Effector CD8-positive, alpha-beta T cell (primary cell): ENCODE data around the gene SSBP2.
A peak's percentile ranks its signal among the peaks of the same experiment; 100 is the strongest.

Experiments
- DNase-seq: peaks from one replicate; lab custom pipeline; 2025; lab: John Stamatoyannopoulos, UW

Gene SSBP2

GRCh38 chr5:81767097-81767496 is 16.2 kb upstream of the SSBP2 start:
- DNase-seq = no peak

- no peak for DNase-seq
Observed at GRCh38 chr5:81766611-81767010, 15.7 kb upstream of the SSBP2 start.

- DNase-seq = no peak
Observed at GRCh38 chr5:81763294-81763928, 12.5 kb upstream of the SSBP2 start.

DNA sequence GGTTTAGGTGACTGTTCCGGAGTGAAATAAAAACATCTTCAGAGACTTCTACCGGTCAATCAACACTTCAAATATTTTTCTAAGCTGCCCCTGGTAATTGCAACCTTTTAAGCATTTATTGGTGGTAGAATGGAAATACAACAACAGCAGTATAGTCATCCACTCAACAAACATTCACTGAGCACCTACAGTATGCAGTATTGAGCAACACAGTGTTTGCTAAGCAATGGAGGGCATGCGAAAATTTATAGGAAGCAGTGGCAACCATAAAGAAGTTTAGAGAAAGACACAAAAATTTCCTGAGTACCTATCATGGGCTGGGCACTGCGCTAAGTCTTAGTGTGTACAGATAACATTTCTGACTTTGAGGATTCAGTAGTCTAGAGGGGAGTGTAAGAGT is 12.0 kb upstream of the SSBP2 start:
- no peak for DNase-seq

DNA sequence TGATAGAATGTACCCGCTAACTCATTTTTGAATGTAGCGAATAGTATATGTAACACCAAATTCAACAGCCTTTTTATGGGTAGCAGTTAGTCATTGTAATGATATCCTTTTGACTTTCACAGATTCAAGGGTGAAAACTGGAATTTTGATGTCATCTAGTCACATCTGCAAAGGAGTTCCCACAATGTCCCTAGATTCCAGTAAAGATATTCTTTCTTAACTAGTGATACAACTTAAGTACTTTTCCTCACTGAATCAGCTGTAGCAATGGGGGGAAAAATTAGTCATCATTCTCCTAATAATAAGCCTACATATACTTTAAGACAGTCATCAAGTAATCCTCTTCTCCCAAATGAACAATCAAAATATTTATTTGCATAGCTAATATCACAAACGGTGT is 11.5 kb upstream of the SSBP2 start:
- DNase-seq = no peak

GRCh38 chr5:81761970-81762369 is 11.1 kb upstream of the SSBP2 start:
- no peak for DNase-seq

DNA sequence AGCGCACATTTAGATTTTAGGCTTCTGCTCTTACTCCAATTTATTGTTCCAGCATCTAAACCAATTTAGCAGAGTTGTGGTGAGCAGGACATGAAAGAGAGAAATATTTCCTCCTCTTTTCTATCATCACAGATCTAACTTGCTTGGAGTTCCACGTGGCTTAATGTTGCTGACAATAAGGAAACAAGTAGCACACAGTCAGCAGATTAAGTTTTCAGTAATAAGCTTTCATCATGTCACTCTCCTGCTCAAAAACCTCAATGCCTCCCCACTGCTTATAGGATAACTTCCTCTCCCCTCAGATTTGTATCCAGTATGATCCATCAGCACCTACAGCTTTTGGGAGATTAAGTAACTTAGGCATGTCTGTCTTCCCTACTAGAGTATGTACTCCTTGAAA is 10.4 kb upstream of the SSBP2 start:
- DNase-seq = no peak

- no peak for DNase-seq
Observed at GRCh38 chr5:81760521-81760920, 9.6 kb upstream of the SSBP2 start.

- DNase-seq = no peak
Observed at GRCh38 chr5:81759632-81760005, 8.7 kb upstream of the SSBP2 start.

DNA sequence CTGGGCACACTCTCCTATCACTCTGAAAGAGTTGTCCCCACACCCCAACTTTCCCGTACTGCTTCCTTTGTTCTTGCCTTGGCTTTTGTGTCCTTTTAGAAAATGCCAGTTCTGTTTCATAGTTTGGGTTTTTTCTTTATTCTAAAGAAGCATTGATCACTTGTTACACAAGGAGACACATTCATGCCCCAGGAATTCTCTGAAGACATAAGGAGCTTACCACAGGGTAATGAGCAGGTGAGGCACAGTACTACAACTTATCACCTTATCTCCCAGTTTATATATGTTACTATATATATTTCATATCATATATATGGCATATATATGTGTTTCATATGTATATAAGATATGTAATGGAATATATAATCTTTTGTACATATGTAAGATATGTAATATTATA is 6.5 kb upstream of the SSBP2 start:
- no peak for DNase-seq

DNA sequence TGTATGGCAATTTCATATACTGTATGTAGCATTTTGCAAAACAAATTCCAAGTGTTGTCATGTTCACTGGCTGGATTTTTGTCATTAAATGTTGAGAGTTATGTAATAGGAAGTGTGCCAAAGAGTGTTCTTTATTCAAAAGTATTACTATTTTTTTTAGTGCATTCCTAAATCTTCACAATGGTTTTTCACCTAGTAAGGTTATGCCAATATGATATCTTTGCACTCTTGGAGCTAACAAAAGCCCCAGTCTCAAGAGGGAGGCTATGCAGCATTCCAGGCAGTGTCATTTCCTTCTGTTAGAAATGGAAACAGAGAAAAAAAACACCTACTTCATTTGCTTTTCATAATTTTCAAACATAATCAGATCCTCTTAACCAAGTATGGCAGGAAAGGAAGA is 5.1 kb upstream of the SSBP2 start:
- DNase-seq = no peak

DNA sequence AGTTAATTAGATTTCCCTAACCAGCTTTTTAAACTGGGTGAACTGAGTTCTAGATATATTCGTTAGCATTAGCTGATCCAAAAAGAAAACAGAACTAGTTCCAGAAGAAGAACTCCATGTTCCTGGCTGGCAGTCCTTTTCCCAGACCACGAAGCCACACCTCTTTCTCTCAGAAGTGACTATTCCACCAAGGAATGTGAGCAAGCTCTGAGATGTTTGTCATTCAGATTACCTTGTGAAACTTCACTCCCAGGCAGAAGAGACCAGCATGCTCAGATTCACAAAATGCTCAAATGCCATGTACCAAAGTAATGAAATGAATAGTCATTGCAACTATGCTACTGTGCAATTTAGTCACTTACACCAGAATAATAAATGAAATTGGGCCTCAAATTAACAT is 4.4 kb upstream of the SSBP2 start:
- DNase-seq = no peak

- no peak for DNase-seq
Observed at GRCh38 chr5:81754621-81755020, 3.7 kb upstream of the SSBP2 start.

GRCh38 chr5:81753429-81753828 is 2.5 kb upstream of the SSBP2 start:
- DNase-seq = no peak

DNA sequence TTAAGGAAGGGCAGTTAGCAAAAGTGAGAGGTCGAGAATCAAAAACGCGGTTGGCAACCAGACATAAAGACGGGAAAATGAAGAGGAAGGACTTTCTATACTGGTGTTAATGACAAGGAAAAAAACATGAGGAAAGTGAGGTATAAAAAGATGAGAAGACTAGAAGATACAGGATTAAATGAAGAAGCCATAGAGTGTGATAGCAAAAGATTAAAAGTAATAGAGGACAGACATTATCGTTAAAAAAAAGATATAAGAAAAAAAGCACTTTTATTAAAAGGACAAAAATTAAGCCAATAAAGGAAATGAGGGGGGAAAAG is 1.7 kb upstream of the SSBP2 start:
- DNase-seq = no peak

GRCh38 chr5:81751836-81752643 is 1.1 kb upstream of the SSBP2 start:
- DNase-seq = peak; percentile 17

GRCh38 chr5:81750308-81751008 is 439 bp downstream of the SSBP2 start:
- peak; percentile 19 for DNase-seq

DNA sequence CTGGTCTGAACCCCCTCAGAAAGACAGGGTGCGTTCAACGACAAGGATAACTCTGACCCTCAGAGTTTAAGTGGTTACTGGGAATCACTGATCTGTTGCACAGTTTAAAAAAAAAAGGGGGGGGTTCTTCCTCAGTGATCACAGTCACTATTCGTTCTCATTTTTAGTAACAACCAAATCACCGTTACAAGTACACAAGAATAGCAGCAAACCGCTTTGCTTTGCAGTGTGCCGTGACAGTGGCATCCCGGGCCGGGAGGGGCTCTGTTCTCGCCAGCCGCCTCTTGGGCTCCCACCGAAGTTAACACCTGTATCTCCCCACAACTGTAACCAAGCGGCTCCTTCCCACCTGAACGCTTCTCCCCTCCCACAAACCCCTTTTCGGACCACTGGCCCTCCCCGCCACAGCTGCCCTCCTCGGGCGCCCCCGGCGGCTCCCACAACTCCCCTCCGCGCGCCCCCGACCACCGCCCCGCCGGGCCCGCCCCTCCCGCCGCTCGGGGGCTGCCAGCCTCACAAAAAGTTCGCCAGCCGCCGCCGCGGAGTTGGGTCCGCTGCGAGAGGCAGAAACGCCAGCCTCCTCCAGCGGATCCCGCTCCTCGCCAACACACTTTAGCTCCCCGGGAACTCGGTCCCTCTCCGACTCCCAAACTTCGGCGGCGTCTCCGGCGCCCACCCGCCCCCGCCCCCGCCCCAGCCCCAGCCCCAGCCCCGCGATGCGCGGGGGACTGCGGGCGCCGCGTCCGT is 1.2 kb downstream of the SSBP2 start:
- peak; percentile 27 for DNase-seq

DNA sequence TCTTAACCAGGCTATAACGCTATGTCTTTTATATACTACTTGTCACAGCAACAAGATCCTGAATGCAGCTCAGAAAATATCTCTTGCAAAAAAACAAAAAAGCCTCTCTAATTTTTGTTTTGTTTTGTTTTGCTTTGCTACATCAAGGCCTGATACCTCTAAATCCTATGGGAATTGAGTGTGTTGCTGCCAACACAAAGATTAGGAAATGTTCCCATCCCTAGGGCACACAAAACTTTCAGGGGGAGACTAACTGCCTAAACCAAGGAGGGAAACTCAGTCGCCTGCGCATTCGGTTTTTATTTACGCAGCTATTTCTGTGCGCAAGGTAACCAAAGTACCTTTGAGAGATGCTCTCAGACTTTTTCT is 1.7 kb downstream of the SSBP2 start:
- no peak for DNase-seq

GRCh38 chr5:81748556-81748955 is 2.3 kb downstream of the SSBP2 start:
- no peak for DNase-seq

DNA sequence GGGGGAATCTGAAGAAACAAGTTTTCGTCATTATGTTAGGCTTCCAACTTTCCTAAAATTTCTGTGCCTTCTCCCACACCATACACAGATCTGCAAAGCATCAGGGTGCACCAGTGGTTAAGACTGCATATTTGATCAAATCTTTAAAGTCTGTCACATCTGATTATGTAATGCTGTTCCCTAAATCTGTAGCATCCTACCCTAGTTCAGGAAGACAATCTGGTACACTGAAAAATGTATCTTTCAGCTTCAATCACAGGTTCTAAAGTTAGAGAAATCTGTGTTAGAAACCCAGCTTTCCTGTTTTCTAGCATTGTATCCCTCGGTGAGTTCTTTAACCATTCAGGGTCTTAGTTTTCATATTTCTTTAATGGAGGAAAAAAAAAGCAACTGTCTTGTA is 3.9 kb downstream of the SSBP2 start:
- no peak for DNase-seq

DNA sequence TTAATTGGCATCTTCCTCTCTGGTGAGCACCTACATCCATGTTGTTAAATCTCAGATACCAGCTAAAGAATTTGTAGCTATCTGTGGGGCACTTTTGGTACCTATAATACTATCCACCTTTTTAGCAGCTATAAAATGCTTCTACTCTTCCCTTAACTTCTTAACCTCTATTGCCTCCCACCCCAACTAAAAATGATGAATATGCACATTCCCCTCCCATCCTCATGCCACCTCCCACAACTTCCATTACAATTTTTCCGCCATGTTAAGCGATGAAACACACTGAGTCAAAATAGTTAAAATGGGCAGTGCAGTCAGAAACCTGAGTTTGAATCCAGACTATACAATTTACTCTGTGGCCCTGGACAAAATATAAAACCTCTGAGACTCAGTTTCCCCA is 10.1 kb downstream of the SSBP2 start:
- no peak for DNase-seq

DNA sequence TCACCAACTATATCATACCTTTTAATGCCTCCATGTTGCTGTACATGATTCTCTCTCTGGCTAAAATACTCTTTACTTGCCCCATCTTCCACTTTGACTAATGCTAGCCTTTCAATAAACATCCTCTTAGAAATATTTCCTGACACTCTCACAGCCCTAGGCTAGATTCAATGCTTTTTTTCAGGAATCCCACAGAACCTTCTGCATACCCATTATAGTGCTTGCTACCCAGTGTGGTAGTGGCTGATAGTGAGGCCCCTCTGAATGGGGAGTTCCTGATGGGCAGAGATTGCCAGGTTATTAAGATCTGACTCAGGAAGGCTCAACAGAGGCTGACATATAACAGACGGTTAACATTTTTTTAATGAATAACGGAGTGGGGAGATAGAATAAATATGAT is 11.6 kb downstream of the SSBP2 start:
- no peak for DNase-seq
